Suprapubic skin (tissue), 4 donors: ENCODE results near the gene IFT25. TPM values are rescaled to one million over a fixed set of nuclear protein-coding genes. Genes with fewer than 3 reads are reported as not detected.

Experiments
- DNase-seq, 2 donors: peaks; one replicate each; pipeline ENCODE4 v3.0.0-alpha.2; 2019; ENCODE audit warnings: low spot score in 2 of 2
- H3K27ac ChIP-seq: fragments of 200-600 bp; sonication (generic); one replicate; pipeline ENCODE4 v1.5.1; 2019
- H3K27me3 ChIP-seq: fragments of 200-600 bp; sonication (generic); one replicate; pipeline ENCODE4 v1.5.1; 2019
- H3K36me3 ChIP-seq: fragments of 200-600 bp; sonication (generic); one replicate; pipeline ENCODE4 v1.5.1; 2019
- H3K4me1 ChIP-seq: fragments of 200-600 bp; sonication (generic); one replicate; pipeline ENCODE4 v1.5.1; 2019
- H3K4me3 ChIP-seq: fragments of 200-600 bp; sonication (generic); one replicate; pipeline ENCODE4 v1.5.1; 2019; ENCODE audit warnings: mild to moderate bottlenecking
- H3K9me3 ChIP-seq: fragments of 200-600 bp; sonication (generic); one replicate; pipeline ENCODE4 v1.5.1; 2019
- CTCF ChIP-seq, 2 donors: fragments of 200-600 bp in 1 of 2; fragments of 450-650 bp in 1 of 2; sonication (generic) in 1 of 2; IDR thresholded peaks; one replicate each; pipeline ENCODE4 v1.5.1; 2016 to 2019; ENCODE audit warnings: antibody characterized with exemption in 2 of 2, mild to moderate bottlenecking in 1 of 2, moderate library complexity in 1 of 2
- EP300 ChIP-seq: sonication (generic); formaldehyde crosslinking; IDR thresholded peaks from one replicate; pipeline ENCODE4 v1.6.1; 2017; ENCODE audit warnings: antibody characterized with exemption
- POLR2A ChIP-seq, 2 donors: fragments of 450-650 bp; IDR thresholded peaks; one replicate each; pipeline ENCODE4 v1.6.1; 2017; ENCODE audit warnings: antibody characterized with exemption in 2 of 2, mild to moderate bottlenecking in 2 of 2, moderate library complexity in 2 of 2
- POLR2AphosphoS5 ChIP-seq, 3 donors: sonication (generic); formaldehyde crosslinking; IDR thresholded peaks; one replicate each; pipeline ENCODE4 v1.6.1; 2017; ENCODE audit warnings: antibody characterized with exemption in 3 of 3
- WGBS: methylation state at CpG from one replicate; pipeline ENCODE4 v1.1.5; 2018; 5-methylcytosine and 5-hydroxymethylcytosine counted together
- total RNA-seq, 4 donors: library from RNA; depleted of rRNA; stranded (reverse); fragments of >200 nt; gene quantifications; one replicate each; pipeline ENCODE4 v1.1.0, GENCODE V29; 2016

IFT25 gene
- total RNA-seq, 4 donors from 2014 or later = 8.8 to 36.5 (median 13.8) TPM

GRCh38 chr1:53906121-53906520 is 39.4 kb downstream of the IFT25 start:
- Histone ChIP-seq H3K27me3 (no peaks in the 10 kb centered on the region), H3K4me3 (no peak overlapping the region), H3K27ac (no peak overlapping the region), H3K36me3 (no peaks in the 10 kb centered on the region), H3K9me3 (no peaks in the 10 kb centered on the region), H3K4me1 (no peaks in the 10 kb centered on the region)
- TF ChIP-seq CTCF (IDR thresholded peaks at IDR 0.05) (no peak), POLR2AphosphoS5 (IDR thresholded peaks at IDR 0.05) (no peak), EP300 (no peak), POLR2A (IDR thresholded peaks at IDR 0.05) (no peak)
- WGBS = 87% methylated on average over 3 of the region's 4 CpGs
- no peak for DNase-seq

- H3K4me3 ChIP-seq = no peak overlapping the region
- no peaks in the 10 kb centered on the region for H3K36me3 ChIP-seq
- H3K27ac ChIP-seq = no peak overlapping the region
- no peaks in the 10 kb centered on the region for H3K4me1 ChIP-seq
- no peaks in the 10 kb centered on the region for H3K9me3 ChIP-seq
- TF ChIP-seq POLR2A (IDR thresholded peaks at IDR 0.05) = no peak
- TF ChIP-seq EP300 = no peak
- TF ChIP-seq CTCF (IDR thresholded peaks at IDR 0.05) = no peak
- TF ChIP-seq POLR2AphosphoS5 (IDR thresholded peaks at IDR 0.05) = no peak
- DNase-seq = no peak
- 87% methylated on average over 5 of the region's 8 CpGs for WGBS
- no peaks in the 10 kb centered on the region for H3K27me3 ChIP-seq
Measured at GRCh38 chr1:53905509-53905908, 40.0 kb downstream of the IFT25 start.

GRCh38 chr1:53902235-53903138 is 43.0 kb downstream of the IFT25 start:
- no peak for DNase-seq
- Histone ChIP-seq H3K9me3 (no peaks in the 10 kb centered on the region), H3K4me1 (peaks cover 10% of the 10 kb centered on the region), H3K27me3 (no peaks in the 10 kb centered on the region), H3K4me3 (no peak overlapping the region), H3K27ac (no peak overlapping the region), H3K36me3 (no peaks in the 10 kb centered on the region)
- 70% methylated on average over 7 of the region's 7 CpGs for WGBS
- TF ChIP-seq EP300 (no peak), POLR2A (IDR thresholded peaks at IDR 0.05) (no peak), CTCF (IDR thresholded peaks at IDR 0.05) (no peak), POLR2AphosphoS5 (IDR thresholded peaks at IDR 0.05) (no peak)

- 87% methylated on average over 3 of the region's 3 CpGs for WGBS
- no peaks in the 10 kb centered on the region for H3K9me3 ChIP-seq
- H3K4me3 ChIP-seq = no peak overlapping the region
- H3K4me1 ChIP-seq = peaks cover 27% of the 10 kb centered on the region
- DNase-seq = no peak
- TF ChIP-seq POLR2AphosphoS5 (IDR thresholded peaks at IDR 0.05) (no peak), CTCF (IDR thresholded peaks at IDR 0.05) (no peak), POLR2A (IDR thresholded peaks at IDR 0.05) (no peak), EP300 (no peak)
- H3K36me3 ChIP-seq = no peaks in the 10 kb centered on the region
- H3K27me3 ChIP-seq = no peaks in the 10 kb centered on the region
- no peak overlapping the region for H3K27ac ChIP-seq
Measured at GRCh38 chr1:53899708-53900107, 45.8 kb downstream of the IFT25 start.

- no peak for DNase-seq
- WGBS = 15% methylated on average over 2 of the region's 2 CpGs
- Histone ChIP-seq H3K27me3 (no peaks in the 10 kb centered on the region), H3K4me1 (peaks cover 27% of the 10 kb centered on the region), H3K9me3 (no peaks in the 10 kb centered on the region), H3K27ac (no peak overlapping the region), H3K4me3 (no peak overlapping the region), H3K36me3 (no peaks in the 10 kb centered on the region)
- TF ChIP-seq POLR2AphosphoS5 (IDR thresholded peaks at IDR 0.05) (no peak), POLR2A (IDR thresholded peaks at IDR 0.05) (no peak), EP300 (no peak), CTCF (IDR thresholded peaks at IDR 0.05) (no peak)
Measured at GRCh38 chr1:53899206-53899628, 46.3 kb downstream of the IFT25 start.
